Omental fat pad (tissue), 4 donors: Measurements from ENCODE around the gene RIIAD1. TPM values are rescaled to one million over a fixed set of nuclear protein-coding genes. Genes with fewer than 3 reads are reported as not detected.

Experiments used
- ATAC-seq: fragments of 150-250 bp; one replicate; pipeline ENCODE4 v1.9.1; 2016; ENCODE audit warnings: mild to moderate bottlenecking, moderate library complexity; ENCODE audit not compliant: low FRiP score
- DNase-seq: peaks from one replicate; pipeline ENCODE4 v3.0.0-alpha.2; 2019; ENCODE audit warnings: low spot score
- CTCF ChIP-seq, 3 donors: fragments of 450-650 bp; IDR thresholded peaks; one replicate each; pipeline ENCODE4 v1.5.1; 2016 to 2017; ENCODE audit warnings: antibody characterized with exemption in 3 of 3, mild to moderate bottlenecking in 3 of 3, moderate library complexity in 2 of 3
- small RNA-seq: library from RNA; depleted of rRNA; stranded (forward); fragments of <200 nt; gene quantifications from one replicate; pipeline ENCODE3, GENCODE V24; 2016
- total RNA-seq, 4 donors: library from RNA; depleted of rRNA; stranded (reverse); fragments of >200 nt; gene quantifications; one replicate each; pipeline ENCODE4 v1.1.0, GENCODE V29; 2016

Gene RIIAD1
- total RNA-seq, 4 donors from 2014 or later, result not detected

- DNase-seq (no peak), ATAC-seq (no peak)
- no peak for TF ChIP-seq CTCF (IDR thresholded peaks at IDR 0.05)
Measured at GRCh38 chr1:151774256-151774922, 53.1 kb downstream of the RIIAD1 start.

DNA sequence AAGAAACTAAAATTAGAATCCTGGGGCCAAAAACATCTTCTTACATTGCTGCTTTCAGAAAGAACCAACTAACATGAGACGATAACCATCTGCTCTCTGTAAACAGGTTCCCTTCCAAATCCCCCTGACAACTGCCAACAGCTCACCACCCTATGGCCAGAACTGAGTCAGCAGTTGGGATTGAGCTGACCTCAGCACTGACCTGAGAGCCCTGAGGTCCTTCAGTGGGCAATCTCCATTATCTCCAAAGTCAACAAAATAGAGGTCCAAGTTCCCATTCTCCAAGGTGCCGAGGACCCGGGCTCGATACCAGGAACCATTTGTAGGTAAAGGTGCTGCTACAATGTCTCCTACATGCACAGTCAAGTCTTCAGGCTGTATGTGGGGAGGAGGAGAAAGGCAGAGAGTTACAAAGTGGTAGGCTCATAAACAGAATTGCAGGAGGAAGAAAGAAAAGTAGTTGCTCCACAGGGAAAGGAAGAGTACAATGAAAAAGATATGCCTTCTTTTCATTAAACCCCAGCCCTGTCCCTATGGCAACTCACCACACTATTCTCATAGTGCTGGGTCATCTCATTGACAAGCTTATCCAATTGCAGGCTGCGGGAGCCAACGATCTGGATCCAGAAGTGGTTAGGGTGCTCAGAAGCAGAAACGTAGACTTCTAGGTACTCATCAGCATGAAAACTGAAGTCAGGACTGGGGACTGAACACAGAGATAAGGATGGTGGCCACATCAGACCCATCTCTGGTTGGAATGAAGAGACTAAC, 54.8 kb downstream of the RIIAD1 start:
- TF ChIP-seq CTCF (IDR thresholded peaks at IDR 0.05), result no peak
- no peak for ATAC-seq
- DNase-seq, result no peak

GRCh38 chr1:151776665-151777062, 55.3 kb downstream of the RIIAD1 start:
- TF ChIP-seq CTCF (IDR thresholded peaks at IDR 0.05), result no peak
- no peak for DNase-seq
- no peak for ATAC-seq

DNA sequence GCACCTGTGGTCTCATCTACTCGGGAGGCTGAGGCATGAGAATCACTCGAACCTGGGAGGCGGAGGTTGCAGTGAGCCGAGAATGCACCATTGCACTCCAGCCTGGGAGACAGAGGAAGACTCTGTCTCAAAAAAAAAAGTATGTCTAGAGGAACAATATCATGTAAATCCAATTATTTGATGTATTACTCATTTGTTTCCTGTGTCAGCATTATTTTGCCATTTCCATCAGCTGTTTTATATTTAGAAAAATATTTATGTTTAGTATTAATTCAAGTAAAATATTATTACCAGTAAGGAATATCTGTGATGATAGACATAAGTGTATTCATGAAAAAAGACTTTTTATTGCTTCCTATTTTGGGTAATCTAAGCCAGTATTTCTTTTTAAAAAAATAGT, 56.0 kb downstream of the RIIAD1 start:
- ATAC-seq (no peak), DNase-seq (no peak)
- TF ChIP-seq CTCF (IDR thresholded peaks at IDR 0.05), result no peak

Small RNA genes lying within 50 kb of the gene (small RNA-seq; reads per million reads assigned to genes)
- not detected for gene RNU6-662P

Other genes with a start within 250 kb of the RIIAD1 start
- 10 to 100 TPM in 2 of 4 donors, 1 to 10 TPM in 1, under 1 TPM in 1; 0.32 to 44.6 (median 8.0) TPM for gene CGN, start 210.1 kb upstream of the RIIAD1 start, total RNA-seq
- 10 to 100 TPM in 1 of 4 donors, 1 to 10 TPM in 3; 5.0 to 12.8 (median 7.7) TPM for gene TUFT1, start 181.2 kb upstream of the RIIAD1 start, total RNA-seq
- gene SNX27, start 109.5 kb upstream of the RIIAD1 start, total RNA-seq, result 10 to 100 TPM; 21.3 to 41.9 (median 33.6) TPM
- not detected for gene CELF3, start 4.7 kb upstream of the RIIAD1 start, total RNA-seq
- 10 to 100 TPM; 38.8 to 53.4 (median 46.8) TPM for gene MRPL9, start 42.0 kb downstream of the RIIAD1 start, total RNA-seq
- gene TDRKH, start 69.0 kb downstream of the RIIAD1 start, total RNA-seq, result 1 to 10 TPM; 3.2 to 4.9 (median 4.1) TPM
- gene LINGO4, start 83.9 kb downstream of the RIIAD1 start, total RNA-seq, result under 1 TPM in 1 of 4 donors, not detected in 3; 0.19 TPM
- gene RORC, start 110.3 kb downstream of the RIIAD1 start, total RNA-seq, result 10 to 100 TPM in 1 of 4 donors, 1 to 10 TPM in 2, not detected in 1; 2.0 to 16.0 (median 5.8) TPM
- 1 to 10 TPM in 1 of 4 donors, not detected in 3; 1.9 TPM for gene C2CD4D, start 118.3 kb downstream of the RIIAD1 start, total RNA-seq
- gene THEM5, start 132.2 kb downstream of the RIIAD1 start, total RNA-seq, result not detected
- gene THEM4, start 188.0 kb downstream of the RIIAD1 start, total RNA-seq, result 10 to 100 TPM; 17.3 to 29.3 (median 21.8) TPM